ENCODE data around the gene PGA3.

Gene PGA3

DNA sequence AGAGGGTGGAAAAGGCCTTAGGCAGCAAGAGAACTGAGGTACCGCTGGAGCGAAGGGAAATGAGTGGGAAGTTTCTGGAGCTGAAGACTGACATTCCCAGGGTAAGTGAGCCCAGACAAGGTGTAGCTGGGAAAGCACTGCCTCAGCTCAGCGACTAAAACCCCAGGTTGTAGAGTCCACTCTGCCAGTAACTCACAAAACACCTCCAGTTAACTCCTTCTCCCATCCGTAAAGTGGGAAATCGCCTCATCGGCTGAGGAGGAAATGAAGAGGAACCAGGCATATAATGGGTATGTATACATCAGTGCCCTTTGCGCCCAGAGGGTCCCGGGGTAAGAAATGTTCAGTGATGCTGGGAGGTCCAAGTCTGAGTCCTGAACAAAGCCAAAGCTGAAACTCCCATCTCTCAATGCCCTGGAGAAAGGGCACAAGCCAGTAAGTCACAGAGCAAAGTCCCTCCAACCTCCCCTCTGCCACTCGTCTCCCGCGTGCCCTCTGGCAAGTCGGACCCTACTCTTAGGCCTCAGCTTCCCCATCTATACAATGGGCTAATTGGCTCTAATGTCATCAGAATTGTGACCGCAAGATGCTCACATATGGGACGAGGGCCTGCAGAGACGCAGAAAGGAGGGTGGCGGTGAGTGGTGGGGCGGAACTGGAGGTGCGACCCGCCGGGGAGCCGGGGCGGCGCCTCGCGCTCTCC, 42.7 kb upstream of the PGA3 start:
- TF ChIP-seq, protein P1, sequence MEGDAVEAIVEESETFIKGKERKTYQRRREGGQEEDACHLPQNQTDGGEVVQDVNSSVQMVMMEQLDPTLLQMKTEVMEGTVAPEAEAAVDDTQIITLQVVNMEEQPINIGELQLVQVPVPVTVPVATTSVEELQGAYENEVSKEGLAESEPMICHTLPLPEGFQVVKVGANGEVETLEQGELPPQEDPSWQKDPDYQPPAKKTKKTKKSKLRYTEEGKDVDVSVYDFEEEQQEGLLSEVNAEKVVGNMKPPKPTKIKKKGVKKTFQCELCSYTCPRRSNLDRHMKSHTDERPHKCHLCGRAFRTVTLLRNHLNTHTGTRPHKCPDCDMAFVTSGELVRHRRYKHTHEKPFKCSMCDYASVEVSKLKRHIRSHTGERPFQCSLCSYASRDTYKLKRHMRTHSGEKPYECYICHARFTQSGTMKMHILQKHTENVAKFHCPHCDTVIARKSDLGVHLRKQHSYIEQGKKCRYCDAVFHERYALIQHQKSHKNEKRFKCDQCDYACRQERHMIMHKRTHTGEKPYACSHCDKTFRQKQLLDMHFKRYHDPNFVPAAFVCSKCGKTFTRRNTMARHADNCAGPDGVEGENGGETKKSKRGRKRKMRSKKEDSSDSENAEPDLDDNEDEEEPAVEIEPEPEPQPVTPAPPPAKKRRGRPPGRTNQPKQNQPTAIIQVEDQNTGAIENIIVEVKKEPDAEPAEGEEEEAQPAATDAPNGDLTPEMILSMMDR (conservative IDR thresholded peaks at IDR 0.05; ENCODE audit: low read length), result no peak
- DNase-seq (ENCODE audit: low read depth), result no peak
- peak overlapping the region; percentile 86 for H3K4me3 ChIP-seq (ENCODE audit: low read length)

DNA sequence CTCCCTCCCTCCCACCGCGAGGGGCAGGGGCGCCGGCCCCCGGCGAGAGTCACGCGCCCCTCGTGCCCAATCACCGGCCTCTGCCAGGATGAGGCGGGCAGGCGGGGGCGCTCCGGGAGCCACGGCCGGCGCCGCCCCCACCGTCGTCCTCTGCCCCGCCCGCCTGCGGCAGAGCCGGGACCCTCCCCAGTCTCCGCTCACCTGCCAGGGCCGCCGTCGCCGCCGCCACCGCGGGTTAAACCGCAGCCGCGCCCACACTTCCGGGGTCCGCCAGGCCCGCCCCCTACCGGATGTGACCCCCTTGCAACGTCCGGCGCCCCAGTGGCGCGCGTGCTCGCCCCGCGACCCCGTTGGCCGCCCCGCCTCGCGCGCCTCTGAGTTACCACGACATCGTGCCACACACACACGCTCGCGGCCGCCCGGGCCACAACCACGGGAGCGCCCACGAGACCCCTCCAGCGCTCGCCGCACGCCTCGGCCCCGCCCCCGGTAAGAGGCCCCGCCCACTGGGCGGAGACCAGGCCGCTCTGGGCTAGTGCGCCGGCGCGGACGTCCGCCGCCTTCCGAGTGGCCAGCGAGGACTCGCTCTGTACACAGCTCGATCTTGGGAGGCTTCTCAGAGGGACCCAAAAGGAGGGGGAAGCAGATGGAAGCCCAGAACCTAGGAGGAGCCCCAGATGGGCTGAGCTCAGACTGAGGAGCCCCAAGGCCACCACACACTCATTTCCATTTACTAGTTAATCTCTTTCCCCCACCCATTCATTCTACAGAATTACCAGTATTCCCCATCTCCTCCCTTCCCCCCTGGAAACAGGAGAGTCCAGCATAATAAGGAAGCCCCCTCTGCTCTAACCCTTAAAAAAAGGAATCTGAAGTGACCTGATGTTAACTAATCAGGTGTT, 41.9 kb upstream of the PGA3 start, which contains the start of gene VPS37C:
TSS of gene VPS37C (minus strand) at position 237 of the 902 bp plus-strand sequence. CDS start 22,597 bp downstream, outside the sequence.
- TF ChIP-seq, protein P1 (conservative IDR thresholded peaks at IDR 0.05; ENCODE audit: low read length), result no peak
- peak within 1 kb of the TSS; percentile 86 for H3K4me3 ChIP-seq (ENCODE audit: low read length)
- peak; percentile 83 for DNase-seq (ENCODE audit: low read depth)

DNA sequence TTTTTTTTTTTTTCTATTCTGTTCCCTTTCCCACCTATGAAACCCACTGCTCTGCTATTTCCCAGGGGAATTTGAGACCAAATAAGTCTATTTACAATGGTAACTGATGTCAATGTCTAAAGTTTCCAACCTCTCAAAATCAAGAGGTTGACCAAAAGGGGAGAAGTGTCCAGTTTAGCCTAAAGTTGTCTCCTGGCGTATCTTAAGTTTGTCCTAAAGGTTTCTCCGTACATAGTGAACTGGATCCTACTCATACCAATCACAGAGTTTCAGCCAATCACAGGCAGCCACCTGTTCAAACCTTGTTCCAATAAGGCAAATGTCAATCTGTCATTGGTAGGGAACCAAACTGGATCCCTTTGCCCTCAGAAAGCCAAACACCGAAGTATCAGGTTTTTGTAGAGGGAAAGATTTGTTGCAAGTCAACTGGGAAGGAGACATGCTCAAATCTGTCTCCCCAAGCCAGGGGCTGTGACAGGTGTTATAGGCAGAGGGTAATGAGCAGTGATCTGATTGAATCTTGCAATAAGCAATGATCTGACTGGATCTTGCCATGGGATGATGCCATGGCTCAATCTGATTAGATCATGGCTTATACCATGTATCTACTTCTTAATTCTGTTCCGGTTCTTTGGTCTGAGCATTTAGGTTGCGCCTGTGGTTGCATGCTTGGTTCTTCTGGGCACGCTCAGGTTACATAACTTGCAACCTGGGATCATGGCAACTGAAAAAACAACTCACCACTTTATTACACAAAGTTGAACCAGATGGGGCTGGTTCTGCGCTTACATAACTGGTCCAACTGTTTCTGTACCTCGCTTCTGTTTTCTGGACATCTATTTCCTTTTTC, 41.0 kb upstream of the PGA3 start:
- TF ChIP-seq, protein P1 (conservative IDR thresholded peaks at IDR 0.05; ENCODE audit: low read length), result no peak
- H3K4me3 ChIP-seq (ENCODE audit: low read length), result peak overlapping the region; percentile 86
- DNase-seq (ENCODE audit: low read depth), result no peak

DNA sequence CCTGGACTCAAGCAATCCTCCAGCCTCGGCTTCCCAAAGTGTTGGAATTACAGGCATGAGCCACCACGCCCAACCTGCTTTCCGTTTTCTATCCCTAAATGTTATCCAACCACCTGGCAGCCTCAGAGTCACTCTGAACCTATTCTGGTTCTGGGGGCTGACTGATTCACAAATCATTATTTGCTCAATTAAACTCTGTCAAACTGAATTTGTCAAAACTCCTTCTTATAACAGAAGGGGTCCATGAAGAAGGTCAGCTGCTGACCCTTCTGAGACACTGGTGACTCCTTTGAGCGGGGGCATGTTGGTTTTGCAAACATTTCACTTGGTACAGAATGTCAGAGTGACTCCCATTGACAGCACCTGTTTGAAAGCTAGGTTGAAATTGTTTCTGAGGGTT, 40.3 kb upstream of the PGA3 start:
- TF ChIP-seq, protein P1 (conservative IDR thresholded peaks at IDR 0.05; ENCODE audit: low read length), result no peak
- no peak overlapping the region for H3K4me3 ChIP-seq (ENCODE audit: low read length)
- no peak for DNase-seq (ENCODE audit: low read depth)

DNA sequence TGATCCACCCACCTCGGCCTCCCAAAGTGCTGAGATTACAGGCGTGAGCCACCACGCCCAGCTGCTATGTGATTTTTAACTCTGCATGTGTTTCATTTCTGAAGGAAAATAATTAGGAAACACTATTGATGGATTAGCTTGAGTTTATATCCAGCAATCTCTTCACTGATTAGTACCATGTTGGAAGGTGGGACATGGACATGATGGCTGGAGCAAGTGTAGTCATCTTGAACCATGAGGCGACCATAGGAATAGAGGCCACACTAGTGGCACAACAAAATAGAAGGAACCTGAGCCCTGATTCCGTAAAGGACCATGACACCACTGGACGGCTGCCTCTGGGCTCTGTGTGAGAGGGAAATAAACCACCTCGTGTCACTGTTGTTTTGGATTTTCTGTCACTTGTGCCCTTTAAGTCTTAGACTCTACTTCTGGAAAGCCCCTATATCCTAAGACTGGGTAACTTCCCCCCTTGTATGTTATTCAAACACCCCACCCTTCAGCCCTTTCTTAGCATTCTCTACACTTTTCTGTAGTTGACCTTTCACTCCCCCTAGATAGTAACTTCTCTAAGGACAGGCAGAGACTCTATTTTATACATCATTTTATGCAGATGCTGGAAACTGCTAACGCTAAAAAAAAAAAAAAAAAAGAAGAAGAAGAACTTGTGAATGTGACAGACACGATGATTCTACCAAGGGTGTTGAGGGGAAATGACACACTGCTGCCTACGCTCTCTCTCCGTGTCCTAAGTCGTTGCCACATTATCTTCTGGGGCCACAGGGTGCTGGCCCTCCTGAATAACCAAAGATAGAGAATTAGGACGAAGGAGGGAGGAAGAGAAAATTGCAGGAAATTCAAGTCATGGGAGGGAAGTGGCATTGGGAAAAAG, 39.4 kb upstream of the PGA3 start:
- TF ChIP-seq, protein P1 (conservative IDR thresholded peaks at IDR 0.05; ENCODE audit: low read length), result no peak
- no peak for DNase-seq (ENCODE audit: low read depth)
- no peak overlapping the region for H3K4me3 ChIP-seq (ENCODE audit: low read length)
